ENCODE measurements around the gene SMIM17. TPM values are rescaled to one million over a fixed set of nuclear protein-coding genes. Genes with fewer than 3 reads are reported as not detected.
"Not testable (repeated sequence)": the region's sequence is repeated elsewhere in the genome, so short reads cannot be mapped to it uniquely, and the experiment has no call there.

SMIM17 gene
- polyA plus RNA-seq, 2 donors: 0.05 TPM; not detected in 1

DNA sequence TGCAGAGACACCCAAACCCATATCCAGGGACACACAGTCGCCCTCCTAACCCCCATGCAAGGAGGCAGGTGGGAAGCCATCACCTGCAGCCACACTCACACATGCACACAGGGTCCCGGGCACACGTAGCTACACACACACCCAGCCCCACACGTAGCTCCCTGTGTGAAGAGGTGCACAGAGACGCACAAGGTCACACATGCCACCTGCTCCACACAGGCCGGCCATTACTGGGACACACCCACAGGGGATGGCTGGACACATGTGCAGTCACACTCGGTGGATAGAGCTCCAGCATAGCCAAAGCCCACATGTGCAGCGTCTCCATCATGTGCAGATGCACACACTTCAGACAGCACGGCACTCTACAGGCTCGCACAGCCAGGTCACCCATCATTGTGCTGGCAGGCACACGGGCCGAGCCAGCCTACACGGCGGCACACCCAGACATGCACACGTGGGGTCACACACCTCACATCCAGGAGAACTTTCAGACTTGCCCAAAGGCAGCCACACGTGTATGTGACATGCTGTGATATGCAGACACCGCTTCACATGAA is 27.5 kb downstream of the SMIM17 start:
- H3K9me3 ChIP-seq (ENCODE audit: control insufficient read depth in 2 of 2, insufficient read depth in 1 of 2, low read depth in 1 of 2, low read length in 1 of 2): peaks cover 11 to 25% of the 10 kb centered on the region in 2 donors

DNA sequence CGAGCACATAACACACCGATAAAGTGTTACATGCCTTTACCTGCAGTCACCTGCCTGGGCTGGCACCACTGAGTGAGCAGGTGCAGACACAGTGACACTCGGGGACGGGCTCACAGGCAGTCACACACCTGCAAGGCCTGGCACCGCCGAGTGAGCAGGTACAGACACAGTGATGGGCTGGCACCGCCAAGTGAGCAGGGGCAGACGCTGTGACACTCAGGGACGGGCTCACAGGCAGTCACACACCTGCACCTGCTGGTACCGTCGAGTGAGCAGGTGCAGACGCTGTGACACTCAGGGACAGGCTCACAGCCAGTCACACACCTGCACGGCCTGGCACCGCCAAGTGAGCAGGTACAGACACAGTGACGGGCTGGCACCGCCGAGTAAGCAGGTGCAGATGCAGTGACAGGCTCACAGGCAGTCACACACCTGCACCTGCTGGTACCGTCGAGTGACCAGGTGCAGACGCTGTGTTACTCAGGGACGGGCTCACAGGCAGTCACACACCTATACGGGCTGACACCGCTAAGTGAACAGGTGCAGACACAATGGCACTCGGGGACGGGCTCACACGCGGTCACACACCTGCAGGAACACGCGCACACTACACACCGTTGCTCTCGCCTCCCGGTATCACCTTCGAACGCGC is 28.1 kb downstream of the SMIM17 start:
- H3K4me1 ChIP-seq (ENCODE audit: control insufficient read depth in 2 of 2, insufficient read depth in 2 of 2, low read length in 1 of 2): peaks cover 0 to 10% of the 10 kb centered on the region in 2 donors
- H3K27me3 ChIP-seq (ENCODE audit: control insufficient read depth in 1 of 2, insufficient read depth in 2 of 2, low read length in 2 of 2): no peaks in the 10 kb centered on the region
- peak overlapping the region in 1 of 2 donors; percentile 28 for H3K27ac ChIP-seq (ENCODE audit: low read depth in 2 of 2, low read length in 1 of 2)
- 28 to 30% methylated on average over 35 of the region's 35 CpGs for WGBS, 2 donors
- H3K36me3 ChIP-seq (ENCODE audit: control insufficient read depth in 2 of 2, insufficient read depth in 2 of 2, low read length in 1 of 2): peaks cover 0 to 3% of the 10 kb centered on the region in 2 donors
- H3K9me3 ChIP-seq (ENCODE audit: control insufficient read depth in 2 of 2, insufficient read depth in 1 of 2, low read depth in 1 of 2, low read length in 1 of 2): peaks cover 11 to 25% of the 10 kb centered on the region in 2 donors
- peak overlapping the region; percentile 48 to 63 for H3K4me3 ChIP-seq (ENCODE audit: low read depth in 1 of 2, low read length in 2 of 2)

More for the DNA sequence above, 27.5 kb downstream of the SMIM17 start:
- H3K4me1 ChIP-seq (ENCODE audit: control insufficient read depth in 2 of 2, insufficient read depth in 2 of 2, low read length in 1 of 2): peaks cover 0 to 10% of the 10 kb centered on the region in 2 donors
- H3K4me3 ChIP-seq (ENCODE audit: low read depth in 1 of 2, low read length in 2 of 2): peak overlapping the region in 1 of 2 donors; percentile 63
- H3K27me3 ChIP-seq (ENCODE audit: control insufficient read depth in 1 of 2, insufficient read depth in 2 of 2, low read length in 2 of 2): no peaks in the 10 kb centered on the region
- no peak overlapping the region for H3K27ac ChIP-seq (ENCODE audit: low read depth in 2 of 2, low read length in 1 of 2)
- 68 to 70% methylated on average over 17 of the region's 17 CpGs for WGBS, 2 donors
- H3K36me3 ChIP-seq (ENCODE audit: control insufficient read depth in 2 of 2, insufficient read depth in 2 of 2, low read length in 1 of 2): peaks cover 0 to 3% of the 10 kb centered on the region in 2 donors

DNA sequence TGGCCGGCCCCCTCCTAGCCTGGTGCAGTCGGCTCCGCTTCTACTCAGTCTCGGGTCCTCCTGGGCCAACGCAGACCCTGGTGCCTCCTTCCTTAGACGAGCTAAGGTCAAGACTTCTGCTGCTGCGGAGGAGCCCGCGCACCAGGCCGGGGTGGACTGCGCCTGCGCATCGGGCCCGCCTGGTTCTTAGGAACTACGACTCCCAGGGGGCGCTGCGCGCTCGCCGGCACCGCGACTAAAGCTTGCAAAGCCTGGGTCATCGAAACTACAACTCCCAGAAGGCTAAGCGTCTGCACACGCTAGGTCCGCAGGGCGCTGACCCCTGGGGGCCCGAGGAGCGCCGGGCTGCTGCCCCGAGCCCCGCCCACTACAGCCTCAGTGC is 28.6 kb downstream of the SMIM17 start, which contains the start of gene ZNF835:
Gene ZNF835 (minus strand): TSS at position 145 of the 382 bp plus-strand sequence. CDS start 6,559 bp downstream, outside the sequence.
- peaks cover 0 to 3% of the 10 kb centered on the region in 2 donors for H3K36me3 ChIP-seq (ENCODE audit: control insufficient read depth in 2 of 2, insufficient read depth in 2 of 2, low read length in 1 of 2)
- peaks cover 0 to 10% of the 10 kb centered on the region in 2 donors for H3K4me1 ChIP-seq (ENCODE audit: control insufficient read depth in 2 of 2, insufficient read depth in 2 of 2, low read length in 1 of 2)
- no peaks in the 10 kb centered on the region for H3K27me3 ChIP-seq (ENCODE audit: control insufficient read depth in 1 of 2, insufficient read depth in 2 of 2, low read length in 2 of 2)
- H3K4me3 ChIP-seq (ENCODE audit: low read depth in 1 of 2, low read length in 2 of 2): peak within 1 kb of the TSS; percentile 48 to 63
- WGBS, 2 donors: 5 to 11% methylated on average over 32 of the region's 32 CpGs
- peaks cover 11 to 25% of the 10 kb centered on the region in 2 donors for H3K9me3 ChIP-seq (ENCODE audit: control insufficient read depth in 2 of 2, insufficient read depth in 1 of 2, low read depth in 1 of 2, low read length in 1 of 2)
- H3K27ac ChIP-seq (ENCODE audit: low read depth in 2 of 2, low read length in 1 of 2): peak within 1 kb of the TSS in 1 of 2 donors; percentile 28

DNA sequence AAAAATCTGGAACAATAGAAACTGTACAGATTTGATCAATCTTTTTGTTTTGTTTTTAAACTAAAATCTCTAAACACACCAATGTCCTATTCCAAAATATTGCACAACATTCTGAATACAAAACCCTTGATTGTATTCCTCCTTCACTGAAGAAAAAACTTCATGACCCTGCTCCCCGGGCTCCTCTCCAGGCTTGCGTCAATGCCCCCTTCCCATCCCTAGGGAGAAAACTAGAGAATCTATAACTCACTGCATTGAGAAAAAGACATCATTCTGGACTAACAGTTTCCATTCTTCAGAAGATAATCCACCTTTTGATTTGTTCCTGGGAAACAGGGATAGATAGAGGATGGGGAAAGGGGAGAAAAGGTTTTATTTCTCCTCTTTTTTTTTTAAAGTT is 29.7 kb downstream of the SMIM17 start:
- Histone ChIP-seq H3K4me1 (ENCODE audit: control insufficient read depth in 2 of 2, insufficient read depth in 2 of 2, low read length in 1 of 2) (peaks cover 0 to 10% of the 10 kb centered on the region in 2 donors), H3K9me3 (ENCODE audit: control insufficient read depth in 2 of 2, insufficient read depth in 1 of 2, low read depth in 1 of 2, low read length in 1 of 2) (peaks cover 11 to 25% of the 10 kb centered on the region in 2 donors)
- H3K27me3 ChIP-seq (ENCODE audit: control insufficient read depth in 1 of 2, insufficient read depth in 2 of 2, low read length in 2 of 2); H3K27ac ChIP-seq (ENCODE audit: low read depth in 2 of 2, low read length in 1 of 2); H3K36me3 ChIP-seq (ENCODE audit: control insufficient read depth in 2 of 2, insufficient read depth in 2 of 2, low read length in 1 of 2); H3K4me3 ChIP-seq (ENCODE audit: low read depth in 1 of 2, low read length in 2 of 2): not testable (repeated sequence)
- WGBS, 2 donors: 80 to 90% methylated on average over 2 of the region's 2 CpGs

DNA sequence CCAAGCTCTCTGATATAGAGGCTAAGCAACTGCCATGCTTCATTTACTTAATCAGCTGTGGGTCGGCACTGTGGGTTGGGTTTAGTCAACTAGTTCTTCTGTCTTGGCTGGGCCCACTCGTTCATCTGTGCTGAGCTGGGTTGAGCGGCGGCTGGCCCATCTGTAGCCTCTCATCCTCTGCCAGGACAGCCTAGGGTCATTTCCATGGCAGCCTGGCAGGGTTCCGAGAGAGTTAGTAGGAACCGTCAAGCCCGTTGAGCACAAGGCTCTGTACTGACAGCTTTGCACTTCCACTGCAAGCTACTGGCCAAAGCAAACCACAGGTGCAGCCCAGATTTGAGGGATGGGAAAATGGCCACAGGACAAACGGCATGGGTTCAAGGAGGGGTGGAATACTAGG is 35.2 kb downstream of the SMIM17 start:
- H3K27ac ChIP-seq (ENCODE audit: low read depth in 2 of 2, low read length in 1 of 2): no peak overlapping the region
- H3K27me3 ChIP-seq (ENCODE audit: control insufficient read depth in 1 of 2, insufficient read depth in 2 of 2, low read length in 2 of 2): no peaks in the 10 kb centered on the region
- H3K36me3 ChIP-seq (ENCODE audit: control insufficient read depth in 2 of 2, insufficient read depth in 2 of 2, low read length in 1 of 2): peaks cover 0 to 3% of the 10 kb centered on the region in 2 donors
- H3K4me3 ChIP-seq (ENCODE audit: low read depth in 1 of 2, low read length in 2 of 2): no peak overlapping the region
- H3K4me1 ChIP-seq (ENCODE audit: control insufficient read depth in 2 of 2, insufficient read depth in 2 of 2, low read length in 1 of 2): no peaks in the 10 kb centered on the region
- WGBS, 2 donors: 76 to 78% methylated on average over 8 of the region's 8 CpGs
- H3K9me3 ChIP-seq (ENCODE audit: control insufficient read depth in 2 of 2, insufficient read depth in 1 of 2, low read depth in 1 of 2, low read length in 1 of 2): peaks cover 0 to 3% of the 10 kb centered on the region in 2 donors

DNA sequence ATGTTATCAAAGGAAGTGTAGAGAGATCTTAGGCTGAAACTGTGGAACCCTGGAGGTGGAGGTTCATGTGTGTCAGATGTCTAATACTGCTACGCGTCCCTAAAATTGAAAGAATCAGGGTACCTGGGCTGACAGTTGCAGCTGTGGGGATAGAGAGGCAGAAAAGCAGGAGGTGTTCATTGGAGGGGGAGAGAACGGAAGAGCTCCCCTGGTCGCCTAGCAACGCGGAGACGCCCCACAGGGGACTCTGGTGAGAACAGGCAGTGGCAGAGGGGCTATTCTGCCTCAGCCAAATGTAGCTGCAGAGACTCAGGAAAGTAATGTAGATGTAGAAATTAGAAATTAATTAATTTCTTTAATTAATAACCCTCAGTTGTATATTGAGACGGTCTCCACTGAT is 38.7 kb downstream of the SMIM17 start:
- Histone ChIP-seq H3K27me3 (ENCODE audit: control insufficient read depth in 1 of 2, insufficient read depth in 2 of 2, low read length in 2 of 2) (no peaks in the 10 kb centered on the region), H3K36me3 (ENCODE audit: control insufficient read depth in 2 of 2, insufficient read depth in 2 of 2, low read length in 1 of 2) (no peaks in the 10 kb centered on the region), H3K27ac (ENCODE audit: low read depth in 2 of 2, low read length in 1 of 2) (no peak overlapping the region), H3K9me3 (ENCODE audit: control insufficient read depth in 2 of 2, insufficient read depth in 1 of 2, low read depth in 1 of 2, low read length in 1 of 2) (no peaks in the 10 kb centered on the region), H3K4me1 (ENCODE audit: control insufficient read depth in 2 of 2, insufficient read depth in 2 of 2, low read length in 1 of 2) (no peaks in the 10 kb centered on the region), H3K4me3 (ENCODE audit: low read depth in 1 of 2, low read length in 2 of 2) (no peak overlapping the region)
- 65 to 68% methylated on average over 8 of the region's 8 CpGs for WGBS, 2 donors

DNA sequence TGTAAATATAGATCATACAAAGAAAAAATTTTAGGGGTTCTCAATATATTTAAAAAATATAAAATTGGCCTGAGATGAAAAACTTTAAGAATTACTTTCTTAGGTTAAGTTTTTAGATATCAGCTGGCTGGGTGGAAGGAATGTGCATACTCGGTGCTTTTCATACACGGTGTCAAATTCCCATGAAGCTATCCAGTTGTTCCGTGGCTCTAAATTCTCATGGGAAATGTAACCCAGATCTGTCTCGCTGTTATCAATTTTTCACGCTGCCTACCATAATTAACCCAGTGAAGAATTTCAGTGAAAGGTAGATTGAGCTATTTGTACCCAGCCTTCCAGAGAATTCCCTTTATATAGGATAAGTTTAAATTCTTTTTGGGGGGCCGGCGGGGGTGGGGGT is 40.2 kb downstream of the SMIM17 start:
- H3K9me3 ChIP-seq (ENCODE audit: control insufficient read depth in 2 of 2, insufficient read depth in 1 of 2, low read depth in 1 of 2, low read length in 1 of 2): no peaks in the 10 kb centered on the region
- no peaks in the 10 kb centered on the region for H3K36me3 ChIP-seq (ENCODE audit: control insufficient read depth in 2 of 2, insufficient read depth in 2 of 2, low read length in 1 of 2)
- no peak overlapping the region for H3K27ac ChIP-seq (ENCODE audit: low read depth in 2 of 2, low read length in 1 of 2)
- H3K27me3 ChIP-seq (ENCODE audit: control insufficient read depth in 1 of 2, insufficient read depth in 2 of 2, low read length in 2 of 2): no peaks in the 10 kb centered on the region
- H3K4me1 ChIP-seq (ENCODE audit: control insufficient read depth in 2 of 2, insufficient read depth in 2 of 2, low read length in 1 of 2): no peaks in the 10 kb centered on the region
- H3K4me3 ChIP-seq (ENCODE audit: low read depth in 1 of 2, low read length in 2 of 2): no peak overlapping the region
- 54 to 63% methylated on average over 7 of the region's 7 CpGs for WGBS, 2 donors

DNA sequence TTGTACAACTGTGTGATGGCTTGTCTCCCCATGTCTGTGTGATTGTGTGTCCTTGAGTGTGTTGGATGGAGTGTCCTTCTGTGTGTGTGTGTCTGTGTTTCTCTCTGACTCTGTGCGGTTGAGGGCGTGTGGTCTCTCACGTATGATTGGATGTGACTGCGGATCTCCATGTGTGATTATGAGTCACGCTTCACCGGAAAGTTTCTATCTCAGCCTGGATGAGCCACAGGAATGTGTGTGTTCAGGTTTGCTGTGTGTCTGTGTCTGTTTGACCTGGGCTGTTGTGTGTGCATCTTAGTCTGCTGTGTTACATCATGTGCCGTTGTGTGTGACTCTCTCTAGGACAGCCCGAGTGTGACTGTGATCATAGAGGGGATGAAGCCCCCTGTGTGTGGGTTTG is 44.1 kb downstream of the SMIM17 start:
- WGBS, 2 donors: 78 to 80% methylated on average over 8 of the region's 8 CpGs
- peaks cover 1 to 3% of the 10 kb centered on the region in 2 donors for H3K9me3 ChIP-seq (ENCODE audit: control insufficient read depth in 2 of 2, insufficient read depth in 1 of 2, low read depth in 1 of 2, low read length in 1 of 2)
- H3K27ac ChIP-seq (ENCODE audit: low read depth in 2 of 2, low read length in 1 of 2): no peak overlapping the region
- H3K4me1 ChIP-seq (ENCODE audit: control insufficient read depth in 2 of 2, insufficient read depth in 2 of 2, low read length in 1 of 2): no peaks in the 10 kb centered on the region
- H3K4me3 ChIP-seq (ENCODE audit: low read depth in 1 of 2, low read length in 2 of 2): no peak overlapping the region
- no peaks in the 10 kb centered on the region for H3K36me3 ChIP-seq (ENCODE audit: control insufficient read depth in 2 of 2, insufficient read depth in 2 of 2, low read length in 1 of 2)
- H3K27me3 ChIP-seq (ENCODE audit: control insufficient read depth in 1 of 2, insufficient read depth in 2 of 2, low read length in 2 of 2): no peaks in the 10 kb centered on the region

DNA sequence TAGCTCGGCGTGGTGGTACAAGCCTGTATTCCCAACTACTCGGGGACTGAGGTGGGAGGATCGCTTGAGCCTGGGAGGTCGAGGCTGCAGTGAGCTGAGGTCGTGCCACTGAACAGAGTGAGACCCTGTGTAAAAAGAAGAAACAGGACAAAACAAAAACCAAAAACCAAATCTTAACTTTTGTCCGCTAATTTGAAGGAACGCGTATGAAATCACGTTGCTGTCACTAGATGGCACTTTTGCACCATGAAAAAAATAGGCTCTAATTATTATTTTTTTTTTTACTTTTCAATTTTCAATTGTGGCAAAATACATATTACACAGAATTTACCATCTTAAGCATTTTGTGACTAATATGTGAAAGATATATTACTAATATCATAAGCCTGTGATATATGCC is 46.2 kb downstream of the SMIM17 start:
- Histone ChIP-seq H3K36me3 (ENCODE audit: control insufficient read depth in 2 of 2, insufficient read depth in 2 of 2, low read length in 1 of 2) (no peaks in the 10 kb centered on the region), H3K27me3 (ENCODE audit: control insufficient read depth in 1 of 2, insufficient read depth in 2 of 2, low read length in 2 of 2) (no peaks in the 10 kb centered on the region), H3K4me1 (ENCODE audit: control insufficient read depth in 2 of 2, insufficient read depth in 2 of 2, low read length in 1 of 2) (no peaks in the 10 kb centered on the region), H3K9me3 (ENCODE audit: control insufficient read depth in 2 of 2, insufficient read depth in 1 of 2, low read depth in 1 of 2, low read length in 1 of 2) (peaks cover 1 to 3% of the 10 kb centered on the region in 2 donors), H3K27ac (ENCODE audit: low read depth in 2 of 2, low read length in 1 of 2) (no peak overlapping the region), H3K4me3 (ENCODE audit: low read depth in 1 of 2, low read length in 2 of 2) (no peak overlapping the region)
- 73% methylated on average over 10 of the region's 10 CpGs for WGBS, 2 donors

DNA sequence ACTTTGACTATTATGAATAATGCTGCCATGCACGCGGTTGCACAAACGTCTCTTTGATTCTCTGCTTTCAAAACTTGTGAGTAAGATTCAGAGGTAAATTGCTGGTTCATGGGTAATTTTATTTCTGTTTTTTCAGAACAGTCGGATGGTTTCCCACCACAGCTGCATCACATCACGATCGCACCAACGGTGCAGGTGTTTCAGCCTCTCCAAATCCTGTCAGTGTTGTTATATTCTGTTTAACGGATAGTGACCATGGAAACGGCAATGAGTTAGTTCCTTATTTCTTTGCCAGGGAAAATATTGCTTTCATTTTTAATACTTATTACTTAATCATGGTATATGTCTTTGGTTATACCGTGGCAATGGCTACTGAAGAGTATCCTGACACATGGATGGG is 47.7 kb downstream of the SMIM17 start:
- Histone ChIP-seq H3K27ac (ENCODE audit: low read depth in 2 of 2, low read length in 1 of 2) (no peak overlapping the region), H3K4me3 (ENCODE audit: low read depth in 1 of 2, low read length in 2 of 2) (no peak overlapping the region), H3K36me3 (ENCODE audit: control insufficient read depth in 2 of 2, insufficient read depth in 2 of 2, low read length in 1 of 2) (no peaks in the 10 kb centered on the region), H3K4me1 (ENCODE audit: control insufficient read depth in 2 of 2, insufficient read depth in 2 of 2, low read length in 1 of 2) (no peaks in the 10 kb centered on the region), H3K27me3 (ENCODE audit: control insufficient read depth in 1 of 2, insufficient read depth in 2 of 2, low read length in 2 of 2) (no peaks in the 10 kb centered on the region), H3K9me3 (ENCODE audit: control insufficient read depth in 2 of 2, insufficient read depth in 1 of 2, low read depth in 1 of 2, low read length in 1 of 2) (peaks cover 1 to 3% of the 10 kb centered on the region in 2 donors)
- WGBS, 2 donors: 69 to 74% methylated on average over 10 of the region's 10 CpGs
